GM18868 (cell line): ENCODE results near the gene TBCK.
"Not testable (repeated sequence)": the region's sequence is repeated elsewhere in the genome, so short reads cannot be mapped to it uniquely, and the experiment has no call there.

Source experiments
- ATAC-seq: cut with Tn5 transposase; IDR thresholded peaks from one replicate; pipeline ENCODE4 v1.9.1; 2021; ENCODE audit warnings: mild to moderate bottlenecking, moderate library complexity; ENCODE audit not compliant: unreplicated experiment

The TBCK gene

DNA sequence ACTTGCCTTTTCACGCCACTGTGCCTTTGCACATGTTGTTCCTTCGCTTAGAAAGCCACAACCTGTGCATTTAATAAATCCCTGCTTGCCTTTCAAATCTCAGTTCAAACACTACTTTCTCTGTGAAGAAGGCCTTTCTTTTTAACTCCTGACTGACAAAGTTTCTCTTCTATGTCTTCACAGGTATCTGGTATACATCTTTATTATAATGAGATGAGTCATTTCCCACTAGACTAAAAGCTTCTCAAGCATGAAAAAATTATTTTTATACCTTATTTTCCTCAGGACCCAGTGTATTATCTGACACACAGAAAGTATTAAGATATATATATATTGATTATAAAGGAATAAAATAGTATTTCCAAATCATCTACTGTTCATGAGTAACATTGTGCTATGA is 189.9 kb downstream of the TBCK start:
- ATAC-seq = peak; percentile 71

GRCh38 chr4:106119949-106120555 is 196.0 kb downstream of the TBCK start:
- not testable (repeated sequence) for ATAC-seq

DNA sequence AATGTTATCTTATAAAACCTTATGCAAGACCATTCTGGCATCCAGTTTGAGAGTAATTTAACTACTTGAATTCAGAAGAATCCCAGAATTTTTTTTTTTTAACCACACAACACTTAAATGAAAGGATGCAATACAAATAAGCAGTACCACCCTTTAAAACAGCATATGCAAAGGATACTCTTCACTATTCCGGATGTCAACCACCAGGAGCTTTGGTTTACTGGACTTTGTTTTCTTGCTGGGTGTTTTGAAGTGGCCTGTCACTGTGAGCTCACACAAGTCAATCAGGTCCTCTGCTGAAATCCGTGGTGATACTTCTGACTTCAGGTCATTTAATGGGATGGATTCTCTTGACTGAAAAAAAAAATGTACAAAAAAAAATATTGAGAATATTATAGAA is 200.0 kb downstream of the TBCK start:
- no peak for ATAC-seq

- no peak for ATAC-seq
Measured at GRCh38 chr4:106114270-106114669, 201.7 kb downstream of the TBCK start.

- not testable (repeated sequence) for ATAC-seq
Measured at GRCh38 chr4:106111778-106112469, 204.1 kb downstream of the TBCK start.

GRCh38 chr4:106109929-106110328 is 206.1 kb downstream of the TBCK start:
- no peak for ATAC-seq

GRCh38 chr4:106105697-106106096 is 210.3 kb downstream of the TBCK start:
- ATAC-seq = no peak

GRCh38 chr4:106104276-106104675 is 211.7 kb downstream of the TBCK start:
- no peak for ATAC-seq

- no peak for ATAC-seq
Measured at GRCh38 chr4:106096454-106096853, 219.6 kb downstream of the TBCK start.

DNA sequence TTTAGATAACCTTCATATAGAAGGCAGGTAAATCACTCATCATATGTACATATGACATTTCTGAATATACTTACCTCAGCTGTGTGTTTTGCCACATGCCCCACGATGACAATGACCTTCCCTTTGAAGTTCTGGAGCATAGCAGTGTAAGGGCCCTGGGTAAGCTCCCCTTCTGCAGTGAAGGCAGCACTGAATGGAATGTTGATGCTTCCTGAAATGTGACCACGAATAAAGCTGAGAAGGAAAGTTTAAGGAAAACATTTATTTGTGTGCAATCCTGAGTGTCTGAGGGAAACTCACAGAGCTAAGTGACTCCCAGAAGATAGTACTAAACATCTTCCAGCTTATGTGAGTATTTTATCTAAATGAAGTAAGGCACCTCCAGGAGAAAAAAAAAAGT is 220.6 kb downstream of the TBCK start:
- ATAC-seq = no peak

GRCh38 chr4:106092361-106093040 is 223.5 kb downstream of the TBCK start:
- ATAC-seq = no peak

DNA sequence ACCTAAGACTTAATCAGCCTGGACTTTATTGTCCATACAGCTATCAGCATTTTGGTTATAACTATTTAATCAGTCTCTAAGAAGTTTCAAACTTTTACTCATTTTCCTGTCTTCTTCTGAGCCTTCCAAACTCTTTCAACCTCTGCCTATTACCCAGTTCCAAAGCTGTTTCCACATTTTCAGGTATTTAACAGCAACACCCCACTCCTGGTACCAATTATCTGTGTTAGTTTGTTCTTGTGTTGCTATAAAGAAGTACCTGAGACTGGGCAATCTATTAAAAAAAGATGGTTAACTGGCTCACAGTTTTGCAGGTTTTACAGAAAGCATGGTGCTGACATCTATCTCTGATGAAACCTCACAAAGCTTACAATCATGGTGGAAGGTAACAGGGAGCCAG is 225.2 kb downstream of the TBCK start:
- ATAC-seq = no peak

DNA sequence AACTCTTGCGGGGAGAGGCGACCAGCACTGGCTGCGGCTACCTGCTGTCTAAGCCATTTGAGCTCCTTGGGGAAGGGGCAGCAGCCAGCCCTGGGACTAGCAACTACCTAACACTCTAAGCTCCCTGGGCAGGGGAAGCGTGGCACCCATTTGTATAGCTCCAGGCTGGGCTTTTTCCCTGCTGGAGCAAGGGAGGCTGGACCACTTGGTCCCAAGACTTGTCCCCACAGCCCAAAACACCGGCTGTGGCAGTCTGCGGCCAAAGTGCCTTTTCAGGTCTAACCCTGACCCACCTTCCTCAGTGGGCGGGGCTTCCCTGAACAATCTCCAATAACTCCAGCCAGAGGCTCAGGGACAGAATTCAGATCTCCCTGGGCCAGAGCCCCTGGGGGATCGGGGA is 232.9 kb downstream of the TBCK start:
- no peak for ATAC-seq

DNA sequence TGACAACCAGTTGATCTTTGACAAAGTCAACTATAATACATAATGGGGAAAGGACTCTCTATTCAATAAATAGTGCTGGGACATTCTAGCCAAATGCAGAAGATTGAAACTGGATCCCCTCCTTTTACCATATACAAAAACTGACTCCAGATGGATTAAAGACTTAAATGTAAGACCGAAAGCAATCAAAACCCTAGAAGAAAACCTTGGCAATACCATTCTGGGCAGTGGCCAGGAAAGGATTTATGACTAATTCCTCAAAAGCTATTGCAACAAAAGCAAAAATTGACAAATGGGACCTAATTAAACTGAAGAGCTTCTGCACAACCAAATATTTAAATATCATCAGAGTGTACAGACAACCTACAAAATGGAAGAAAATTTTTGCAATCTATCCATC is 235.6 kb downstream of the TBCK start:
- no peak for ATAC-seq

- ATAC-seq = no peak
Measured at GRCh38 chr4:106079616-106080015, 236.4 kb downstream of the TBCK start.

GRCh38 chr4:106065018-106065417 is 251.0 kb downstream of the TBCK start:
- no peak for ATAC-seq

DNA sequence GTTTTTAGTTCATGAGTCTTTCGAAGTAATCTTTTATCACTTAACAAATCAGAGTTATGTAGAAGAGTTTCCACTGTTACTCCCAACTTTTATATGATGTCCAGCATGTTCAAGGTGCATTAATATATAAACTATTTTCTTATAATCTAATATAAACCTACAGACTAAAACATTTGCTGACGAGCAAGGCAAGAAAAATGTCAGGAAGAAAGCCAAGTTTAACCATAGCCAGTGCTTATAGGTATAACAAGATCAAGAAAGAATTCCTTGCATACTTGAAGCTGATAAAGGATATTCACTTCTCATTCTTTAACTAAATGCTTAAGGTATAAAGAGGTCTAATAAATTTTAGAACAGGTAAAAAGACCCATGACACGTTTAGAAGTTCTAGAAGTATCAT is 253.0 kb downstream of the TBCK start:
- ATAC-seq = no peak

GRCh38 chr4:106062452-106062875 is 253.5 kb downstream of the TBCK start:
- ATAC-seq = no peak

DNA sequence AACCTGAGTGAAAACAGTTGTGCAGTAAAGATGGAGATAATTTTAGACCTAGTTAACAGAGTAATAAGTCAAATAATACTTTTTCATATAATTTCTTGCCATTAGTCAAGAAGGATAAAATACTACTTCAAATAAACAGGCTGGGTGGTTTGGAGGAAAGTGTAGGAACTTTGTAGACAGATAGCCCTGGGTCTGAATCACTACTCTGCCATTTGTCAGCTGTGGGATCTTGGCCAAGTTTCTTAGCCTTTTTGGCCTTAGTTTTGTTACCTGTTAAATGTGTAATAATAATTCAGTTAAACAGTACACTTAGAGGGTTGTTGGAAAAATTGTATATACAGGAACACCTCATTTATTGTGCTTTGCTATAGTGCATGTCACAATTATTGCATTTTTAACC is 257.1 kb downstream of the TBCK start:
- no peak for ATAC-seq

- peak; percentile 82 for ATAC-seq
Measured at GRCh38 chr4:106056914-106057313, 259.1 kb downstream of the TBCK start.

DNA sequence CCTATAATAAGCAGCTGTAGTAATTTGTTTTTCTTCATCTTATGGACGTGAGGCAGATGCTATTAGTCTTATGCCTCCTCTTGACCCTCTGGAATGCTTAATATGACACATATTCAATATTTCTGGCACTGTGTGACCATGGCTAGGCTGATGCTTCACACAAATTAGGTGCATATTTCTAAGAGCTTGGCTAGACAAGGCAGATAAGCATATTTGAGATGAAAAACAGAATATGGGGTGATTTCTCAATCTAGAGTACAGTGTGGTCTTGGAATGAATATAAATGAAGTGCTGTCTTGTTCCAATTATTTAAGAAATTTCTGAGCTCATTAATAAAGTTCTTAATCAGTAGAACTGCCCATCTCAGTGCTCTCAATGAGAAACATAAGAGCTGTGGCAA is 264.5 kb downstream of the TBCK start:
- ATAC-seq = no peak

DNA sequence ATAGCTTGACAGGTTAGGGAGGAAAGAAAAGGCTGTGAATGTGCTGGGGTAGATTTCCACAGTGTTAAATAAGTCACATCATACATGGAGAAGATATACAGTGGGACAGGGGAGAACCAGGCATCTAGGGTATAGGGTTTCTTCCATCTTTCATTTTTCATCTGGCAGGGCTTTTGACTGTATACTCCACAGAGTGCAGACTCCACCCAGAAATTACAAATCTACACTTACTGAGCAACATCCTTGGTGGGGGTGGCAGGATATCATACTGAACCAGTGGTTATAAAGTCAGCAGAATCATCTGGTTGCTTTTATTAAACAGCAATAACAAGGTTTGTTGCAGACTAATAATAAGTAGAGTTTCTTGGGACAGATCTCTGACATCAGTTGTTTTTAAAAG is 266.5 kb downstream of the TBCK start:
- ATAC-seq = no peak
